Endodermal cell (in vitro differentiated cells): ENCODE measurements around the gene NUP214. TPM values are rescaled to one million over a fixed set of nuclear protein-coding genes. Genes with fewer than 3 reads are reported as not detected.
"Not testable (repeated sequence)": the region's sequence is repeated elsewhere in the genome, so short reads cannot be mapped to it uniquely, and the experiment has no call there.

Experiments
- DNase-seq: peaks from one replicate; pipeline ENCODE4 v3.0.0-alpha.2; 2017
- H3K27ac ChIP-seq: 2 replicates; pipeline ENCODE4 v1.5.1; 2013; ENCODE audit warnings: mild to moderate bottlenecking, low read depth, low read length, moderate library complexity
- H3K27me3 ChIP-seq: 2 replicates; pipeline ENCODE4 v1.6.1; 2013; ENCODE audit warnings: mild to moderate bottlenecking, low read length, moderate library complexity; ENCODE audit not compliant: insufficient read depth, control insufficient read depth, poor library complexity, severe bottlenecking
- H3K36me3 ChIP-seq: 2 replicates; pipeline ENCODE4 v1.7.0; 2013; ENCODE audit warnings: mild to moderate bottlenecking, low read length, moderate library complexity; ENCODE audit not compliant: control insufficient read depth, insufficient read depth
- H3K4me1 ChIP-seq: one replicate; pipeline ENCODE4 v1.7.0; 2013; ENCODE audit warnings: low read length; ENCODE audit not compliant: control insufficient read depth, insufficient read depth
- H3K4me3 ChIP-seq: 2 replicates; pipeline ENCODE4 v1.5.1; 2013; ENCODE audit warnings: mild to moderate bottlenecking, low read length, moderate library complexity
- H3K9ac ChIP-seq: 2 replicates; pipeline ENCODE4 v1.6.1; 2013; ENCODE audit warnings: mild to moderate bottlenecking, low read length, moderate library complexity; ENCODE audit not compliant: poor library complexity, severe bottlenecking; ENCODE audit errors: extremely low read depth
- H3K9me3 ChIP-seq: 2 replicates; pipeline ENCODE4 v1.6.1; 2013; ENCODE audit warnings: mild to moderate bottlenecking, low read length, moderate library complexity; ENCODE audit not compliant: control insufficient read depth
- H3K27ac Mint-ChIP-seq: 2 replicates; pipeline ENCODE4 v1.8.0; 2020; ENCODE audit warnings: mixed read lengths
- H3K27me3 Mint-ChIP-seq: 2 replicates; pipeline ENCODE4 v1.8.0; 2021; ENCODE audit warnings: mild to moderate bottlenecking, mixed read lengths; ENCODE audit not compliant: insufficient read depth
- H3K36me3 Mint-ChIP-seq: 2 replicates; pipeline ENCODE4 v1.8.0; 2020; ENCODE audit warnings: low read depth, mixed read lengths
- H3K4me1 Mint-ChIP-seq: 2 replicates; pipeline ENCODE4 v1.8.0; 2020; ENCODE audit warnings: mixed read lengths
- H3K4me3 Mint-ChIP-seq: 2 replicates; pipeline ENCODE4 v1.8.0; 2020; ENCODE audit warnings: mild to moderate bottlenecking, moderate library complexity, mixed read lengths
- H3K9me3 Mint-ChIP-seq: 2 replicates; pipeline ENCODE4 v1.8.0; 2020; ENCODE audit warnings: mild to moderate bottlenecking, mixed read lengths
- WGBS, 2 experiments: methylation state at CpG; one replicate each; pipeline versions ENCODE4 v1.1.5 to v1.1.7; 2013; ENCODE audit warnings: missing lambda C conversion rate in 2 of 2, mixed read lengths in 1 of 2; ENCODE audit not compliant: insufficient coverage in 1 of 2, insufficient read length in 1 of 2; 5-methylcytosine and 5-hydroxymethylcytosine counted together
- total RNA-seq, 2 donors: library from RNA; stranded (reverse); fragmentation: NEBNext Ultra II Directional in 1 of 2; extraction: Animal tissue kit (Norgen Biotek cat#: 25700) in 1 of 2; gene quantifications; 2 replicates in 1 of 2; 3 replicates in 1 of 2; pipeline ENCODE4 v1.2.1, GENCODE V29; 2021
- TF ChIP-seq, protein P1 (sequence below): fragments of 200-600 bp; sonication (generic); conservative IDR thresholded peaks from 2 replicates; pipeline ENCODE4 v1.5.0; 2021; ENCODE audit warnings: antibody characterized with exemption, mild to moderate bottlenecking

The NUP214 gene
- total RNA-seq, 2 donors from 2014 or later, result 56.7 to 59.9 TPM

DNA sequence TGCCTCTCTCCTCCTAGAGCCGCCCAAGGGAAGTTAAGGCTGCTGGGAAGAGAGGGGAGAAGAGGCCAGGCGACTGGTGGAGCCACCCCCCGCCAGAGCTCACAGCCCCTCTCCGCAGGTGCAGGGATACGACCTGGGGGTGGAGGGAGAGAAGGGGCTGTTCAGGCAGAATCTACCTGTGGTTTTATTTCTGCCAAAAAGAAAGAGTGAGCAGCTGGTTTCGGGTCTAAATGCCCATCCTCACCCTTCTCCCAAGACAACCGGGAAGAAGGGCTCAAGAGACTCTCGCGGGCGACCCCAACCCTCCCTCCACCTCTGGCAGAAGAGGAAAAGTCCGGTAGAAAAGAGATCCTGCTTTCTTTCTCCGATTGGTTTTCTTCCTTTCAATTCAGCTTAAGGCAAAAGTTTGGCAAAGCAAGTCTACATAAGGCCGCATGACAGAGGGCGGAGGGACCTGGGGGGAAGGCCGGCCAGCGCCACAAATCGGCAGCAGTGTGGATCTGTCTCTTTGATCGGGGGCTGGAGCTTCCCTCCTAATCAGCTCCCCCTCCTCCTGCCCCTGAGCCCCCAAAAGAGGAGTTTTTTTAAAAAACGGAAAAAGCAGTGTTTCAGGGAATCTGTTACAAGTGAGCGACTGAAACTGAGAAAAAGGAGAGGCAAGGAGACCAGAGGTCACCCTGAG lies 134.7 kb downstream of the NUP214 start:
- H3K27me3 Mint-ChIP-seq, result no peaks in the 10 kb centered on the region
- H3K36me3 Mint-ChIP-seq, result peaks cover 16% of the 10 kb centered on the region
- Histone ChIP-seq H3K4me3 (no peak overlapping the region), H3K9me3 (no peaks in the 10 kb centered on the region), H3K9ac (no peak overlapping the region), H3K27me3 (no peaks in the 10 kb centered on the region), H3K27ac (no peak overlapping the region), H3K36me3 (no peaks in the 10 kb centered on the region), H3K4me1 (no peaks in the 10 kb centered on the region)
- WGBS, 2 experiments, result 87 to 90% methylated on average over 15 to 20 of the region's 20 CpGs
- TF ChIP-seq, protein P1, sequence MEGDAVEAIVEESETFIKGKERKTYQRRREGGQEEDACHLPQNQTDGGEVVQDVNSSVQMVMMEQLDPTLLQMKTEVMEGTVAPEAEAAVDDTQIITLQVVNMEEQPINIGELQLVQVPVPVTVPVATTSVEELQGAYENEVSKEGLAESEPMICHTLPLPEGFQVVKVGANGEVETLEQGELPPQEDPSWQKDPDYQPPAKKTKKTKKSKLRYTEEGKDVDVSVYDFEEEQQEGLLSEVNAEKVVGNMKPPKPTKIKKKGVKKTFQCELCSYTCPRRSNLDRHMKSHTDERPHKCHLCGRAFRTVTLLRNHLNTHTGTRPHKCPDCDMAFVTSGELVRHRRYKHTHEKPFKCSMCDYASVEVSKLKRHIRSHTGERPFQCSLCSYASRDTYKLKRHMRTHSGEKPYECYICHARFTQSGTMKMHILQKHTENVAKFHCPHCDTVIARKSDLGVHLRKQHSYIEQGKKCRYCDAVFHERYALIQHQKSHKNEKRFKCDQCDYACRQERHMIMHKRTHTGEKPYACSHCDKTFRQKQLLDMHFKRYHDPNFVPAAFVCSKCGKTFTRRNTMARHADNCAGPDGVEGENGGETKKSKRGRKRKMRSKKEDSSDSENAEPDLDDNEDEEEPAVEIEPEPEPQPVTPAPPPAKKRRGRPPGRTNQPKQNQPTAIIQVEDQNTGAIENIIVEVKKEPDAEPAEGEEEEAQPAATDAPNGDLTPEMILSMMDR, result no peak
- peak overlapping the region; percentile 35 for H3K27ac Mint-ChIP-seq
- H3K4me3 Mint-ChIP-seq, result no peak overlapping the region
- H3K9me3 Mint-ChIP-seq, result no peaks in the 10 kb centered on the region
- peak; percentile 43 for DNase-seq
- H3K4me1 Mint-ChIP-seq, result no peaks in the 10 kb centered on the region

DNA sequence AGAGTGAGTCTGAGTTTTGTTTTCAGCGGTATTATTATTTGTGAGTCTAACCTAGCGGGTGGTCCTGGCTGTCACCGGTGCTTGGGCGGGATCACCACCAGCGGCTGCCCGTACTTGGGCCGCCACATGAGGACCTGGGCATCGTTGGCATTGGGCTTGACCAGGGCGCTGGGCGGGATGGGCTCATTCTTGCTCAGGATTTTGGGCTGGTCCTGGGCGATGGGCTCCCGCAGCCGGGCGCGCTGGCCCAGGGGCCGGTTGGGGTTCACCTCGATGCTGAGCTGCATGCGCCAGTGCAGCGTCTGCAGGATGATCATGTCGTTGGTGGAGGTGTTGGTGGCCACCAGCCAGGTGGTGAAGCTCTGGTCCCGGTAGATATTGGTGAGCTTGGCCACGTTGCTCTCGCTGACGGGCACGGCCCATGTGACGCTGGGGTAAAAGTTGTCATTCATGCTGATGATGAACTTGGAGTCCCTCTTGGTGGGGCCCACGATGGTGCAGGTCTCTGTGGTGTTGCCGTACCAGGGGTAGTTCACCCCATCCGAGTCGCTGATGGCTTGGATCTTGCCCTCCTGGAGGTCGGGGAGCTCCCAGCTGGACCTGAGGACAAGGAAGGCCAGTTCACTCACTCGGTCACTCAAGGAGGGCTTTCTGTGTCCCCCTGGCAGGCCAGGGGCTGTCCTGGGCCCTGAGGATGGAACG lies 135.5 kb downstream of the NUP214 start:
- Histone ChIP-seq H3K4me3 (no peak overlapping the region), H3K9me3 (no peaks in the 10 kb centered on the region), H3K36me3 (no peaks in the 10 kb centered on the region), H3K27me3 (no peaks in the 10 kb centered on the region), H3K4me1 (no peaks in the 10 kb centered on the region), H3K27ac (no peak overlapping the region), H3K9ac (no peak overlapping the region)
- Mint-ChIP-seq H3K4me1 (no peaks in the 10 kb centered on the region), H3K27me3 (no peaks in the 10 kb centered on the region), H3K36me3 (peaks cover 16% of the 10 kb centered on the region), H3K4me3 (no peak overlapping the region), H3K9me3 (no peaks in the 10 kb centered on the region), H3K27ac (no peak overlapping the region)
- 95 to 96% methylated on average over 28 to 33 of the region's 33 CpGs for WGBS, 2 experiments
- TF ChIP-seq, protein P1, result no peak
- no peak for DNase-seq

DNA sequence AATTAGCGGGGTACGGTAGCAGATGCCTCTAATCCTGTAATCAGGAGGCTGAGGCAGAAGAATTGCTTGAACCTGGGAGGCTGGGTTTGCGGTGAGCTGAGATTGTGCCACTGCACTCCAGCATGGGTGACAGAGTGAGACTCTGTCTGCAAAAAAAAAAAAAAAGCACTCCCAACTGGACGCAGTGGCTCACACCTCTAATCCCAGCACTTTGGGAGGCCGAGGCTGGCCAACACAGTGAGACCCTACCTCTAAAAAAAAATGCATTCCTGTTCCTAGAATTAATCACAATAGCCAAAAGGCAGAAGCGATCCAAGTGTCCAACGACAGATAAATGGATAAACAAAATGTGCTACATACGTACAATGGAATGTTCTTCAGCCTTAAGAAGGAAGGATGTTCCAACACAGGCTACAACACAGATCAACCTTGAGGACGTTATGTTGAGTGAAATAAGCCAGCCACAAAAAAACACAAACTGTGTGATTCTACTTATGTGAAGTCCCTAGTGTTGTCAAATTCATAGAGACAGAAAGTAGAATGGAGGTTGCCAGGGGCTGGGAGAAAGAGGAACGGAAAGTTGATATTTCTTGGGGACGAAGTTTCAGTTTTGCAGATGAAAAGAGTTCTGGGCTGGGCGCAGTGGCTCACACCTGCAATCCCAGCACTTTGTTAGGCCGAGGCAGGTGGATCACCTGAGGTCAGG lies 137.1 kb downstream of the NUP214 start:
- H3K4me1 ChIP-seq, result no peaks in the 10 kb centered on the region
- WGBS, 2 experiments, result 90 to 93% methylated on average over 6 to 13 of the region's 13 CpGs
- Mint-ChIP-seq H3K9me3 (no peaks in the 10 kb centered on the region), H3K4me1 (no peaks in the 10 kb centered on the region), H3K27ac (no peak overlapping the region), H3K27me3 (no peaks in the 10 kb centered on the region), H3K36me3 (peaks cover 16% of the 10 kb centered on the region), H3K4me3 (no peak overlapping the region)
- no peak overlapping the region for H3K9ac ChIP-seq
- H3K27me3 ChIP-seq, result no peaks in the 10 kb centered on the region
- TF ChIP-seq, protein P1, result no peak
- no peak overlapping the region for H3K27ac ChIP-seq
- H3K4me3 ChIP-seq, result no peak overlapping the region
- H3K36me3 ChIP-seq, result no peaks in the 10 kb centered on the region
- no peak for DNase-seq
- no peaks in the 10 kb centered on the region for H3K9me3 ChIP-seq

DNA sequence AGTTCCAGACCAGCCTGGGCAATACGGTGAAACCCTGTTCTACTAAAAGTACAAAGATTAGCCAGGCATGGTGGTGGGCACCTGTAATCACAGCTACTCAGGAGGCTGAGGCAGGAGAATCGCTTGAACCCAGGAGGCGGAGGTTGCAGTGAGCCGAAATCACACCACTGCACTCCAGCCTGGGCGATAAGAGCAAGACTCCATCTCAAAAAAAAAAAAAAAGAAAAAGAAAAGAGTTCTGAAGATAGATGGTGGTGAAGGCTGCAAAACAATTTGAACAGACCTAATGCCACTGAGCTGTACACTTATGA lies 137.6 kb downstream of the NUP214 start:
- H3K27me3 Mint-ChIP-seq, H3K4me1 Mint-ChIP-seq, H3K4me1 ChIP-seq, H3K36me3 ChIP-seq, H3K27ac ChIP-seq, H3K9me3 ChIP-seq, H3K27ac Mint-ChIP-seq, H3K27me3 ChIP-seq, DNase-seq, H3K4me3 ChIP-seq, H3K9ac ChIP-seq, H3K4me3 Mint-ChIP-seq, H3K9me3 Mint-ChIP-seq: not testable (repeated sequence)
- WGBS, 2 experiments, result 92 to 97% methylated on average over 5 of the region's 5 CpGs
- H3K36me3 Mint-ChIP-seq, result peaks cover 16% of the 10 kb centered on the region
